TTC549 (cell line): ENCODE data around the gene LRRC56.

ENCODE experiments used
- FAIRE-seq: peaks from 2 replicates; lab custom pipeline; 2012; peaks lifted over from hg19 to GRCh38; lab: Jason Lieb, UNC

LRRC56 gene

DNA sequence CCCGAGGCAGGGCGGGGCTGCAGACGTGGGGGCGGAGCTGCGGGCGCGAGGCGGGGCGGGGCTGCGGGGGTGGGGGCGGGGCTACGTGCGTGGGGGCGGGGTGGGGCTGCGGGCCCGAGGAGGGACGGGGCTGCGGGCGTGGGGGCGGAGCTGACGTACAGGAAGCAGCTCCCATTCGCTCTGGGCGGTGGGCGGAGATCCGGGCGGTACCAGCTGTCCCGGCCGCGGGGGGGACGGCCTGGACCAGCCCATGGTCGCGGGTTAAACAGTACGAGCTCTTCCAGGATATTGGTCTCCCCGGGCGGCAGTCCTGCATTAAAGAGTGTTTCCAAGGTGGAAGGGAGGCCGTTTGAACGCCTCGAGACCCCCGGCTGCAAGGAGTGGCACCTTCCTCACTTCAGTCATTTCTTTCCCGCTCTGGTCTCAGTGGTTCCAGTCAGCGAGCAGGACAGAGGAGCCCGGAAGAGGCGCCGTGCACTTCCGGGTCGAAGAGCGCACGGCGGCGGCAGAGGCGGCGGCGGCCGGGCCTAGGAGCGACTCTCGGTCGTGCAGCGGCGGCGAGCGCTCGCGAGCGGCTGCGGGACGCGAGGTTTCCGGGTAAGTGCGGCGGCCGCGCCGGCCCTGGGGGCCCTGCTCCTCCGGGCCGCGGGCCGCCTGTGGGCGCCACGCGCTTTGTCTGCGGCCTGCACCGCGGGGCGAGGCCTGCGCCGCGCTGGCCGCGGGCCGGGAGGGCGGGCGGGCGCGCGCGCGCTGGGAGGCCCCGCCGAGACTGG is 38.9 kb downstream of the LRRC56 start, which contains the start of gene PHRF1:
Gene PHRF1 (plus strand): TSS at position 475 of the 773 bp plus-strand sequence. CDS start 5,043 bp downstream, outside the sequence.
- no peak for FAIRE-seq

DNA sequence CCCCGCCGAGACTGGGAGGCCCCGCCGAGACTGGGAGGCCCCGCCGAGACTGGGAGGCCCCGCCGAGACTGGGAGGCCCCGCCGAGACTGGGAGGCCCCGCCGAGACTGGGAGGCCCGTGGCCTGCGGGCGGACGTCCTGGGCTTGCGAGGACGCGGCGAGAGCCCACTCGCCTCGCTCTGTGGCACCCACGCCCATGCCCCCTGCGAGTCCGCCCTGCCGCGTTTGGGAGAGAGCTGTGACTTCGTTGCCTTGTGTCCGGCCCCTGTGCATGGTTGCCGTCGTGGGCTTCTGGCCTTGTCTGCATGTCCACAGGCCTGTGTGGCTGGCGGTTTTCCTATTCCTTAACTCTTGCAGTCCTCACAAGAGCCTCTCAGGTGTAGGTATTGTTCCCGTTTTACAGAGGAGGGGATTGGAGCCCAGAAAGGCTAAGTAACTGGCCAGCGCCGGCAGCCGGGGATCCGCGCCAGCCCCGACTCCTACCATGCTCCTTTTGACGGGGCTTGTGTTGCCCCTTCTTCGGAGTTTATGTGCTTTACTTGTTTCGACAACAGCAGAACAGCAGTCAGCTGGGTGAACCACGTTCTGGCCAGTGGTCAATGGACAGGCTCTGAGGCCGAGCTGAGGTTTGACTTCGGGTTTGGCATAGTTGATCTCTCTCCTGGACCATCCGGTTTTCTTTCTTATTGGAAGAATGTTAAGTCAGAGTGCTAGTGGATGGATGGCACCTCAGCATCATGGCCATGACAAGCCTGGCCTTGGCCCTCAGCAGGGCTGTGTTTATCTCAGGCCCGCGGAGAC is 39.7 kb downstream of the LRRC56 start:
- FAIRE-seq, result no peak

DNA sequence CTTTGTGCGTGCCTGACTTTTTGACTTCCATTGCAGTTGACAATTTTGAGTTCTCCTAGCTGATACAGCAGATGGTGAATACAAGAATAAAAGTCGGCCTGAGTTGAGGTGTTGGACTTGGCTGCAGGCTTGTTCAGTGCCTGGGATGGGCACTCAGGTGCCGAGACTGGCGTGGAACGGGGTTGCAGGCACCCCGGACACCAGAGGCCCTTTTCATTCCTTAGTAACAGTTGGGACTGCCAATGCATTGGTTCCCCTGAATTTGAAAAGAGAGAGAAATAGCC is 40.2 kb downstream of the LRRC56 start:
- no peak for FAIRE-seq

DNA sequence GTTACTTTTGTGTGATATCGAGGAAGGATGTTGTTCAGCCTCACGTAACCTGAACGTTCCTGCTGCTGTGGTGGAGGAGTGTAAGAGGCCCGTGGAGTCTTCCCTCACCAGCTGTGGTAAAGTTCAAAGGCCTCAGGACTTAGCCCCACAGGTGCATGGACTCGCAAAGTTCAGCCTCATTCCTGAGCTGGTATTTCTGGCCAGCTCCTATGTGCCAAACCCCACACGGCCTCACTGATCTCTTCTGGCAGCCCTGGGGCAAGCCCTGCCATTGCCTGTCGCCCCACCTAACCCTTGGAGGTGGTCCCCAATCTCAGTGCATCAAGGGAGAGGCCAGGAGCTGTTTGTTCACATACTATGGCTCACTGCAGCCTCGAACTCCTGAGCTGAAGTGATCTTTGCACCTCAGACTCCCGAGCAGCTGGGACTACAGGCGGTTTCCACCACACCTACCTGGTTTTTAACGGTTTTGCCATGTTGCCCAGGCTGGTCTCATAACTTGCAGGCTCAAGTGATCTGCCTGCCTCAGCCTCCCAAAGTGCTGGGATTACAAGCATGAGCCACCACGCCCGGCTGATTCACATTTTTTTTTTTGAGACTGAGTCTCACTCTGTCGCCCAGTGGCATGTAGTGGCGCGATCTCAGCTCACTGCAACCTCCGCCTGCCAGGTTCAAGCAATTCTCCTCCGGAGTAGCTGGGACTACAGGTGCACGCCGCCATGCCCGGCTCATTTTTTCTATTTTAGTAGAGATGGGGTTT is 41.1 kb downstream of the LRRC56 start:
- no peak for FAIRE-seq

DNA sequence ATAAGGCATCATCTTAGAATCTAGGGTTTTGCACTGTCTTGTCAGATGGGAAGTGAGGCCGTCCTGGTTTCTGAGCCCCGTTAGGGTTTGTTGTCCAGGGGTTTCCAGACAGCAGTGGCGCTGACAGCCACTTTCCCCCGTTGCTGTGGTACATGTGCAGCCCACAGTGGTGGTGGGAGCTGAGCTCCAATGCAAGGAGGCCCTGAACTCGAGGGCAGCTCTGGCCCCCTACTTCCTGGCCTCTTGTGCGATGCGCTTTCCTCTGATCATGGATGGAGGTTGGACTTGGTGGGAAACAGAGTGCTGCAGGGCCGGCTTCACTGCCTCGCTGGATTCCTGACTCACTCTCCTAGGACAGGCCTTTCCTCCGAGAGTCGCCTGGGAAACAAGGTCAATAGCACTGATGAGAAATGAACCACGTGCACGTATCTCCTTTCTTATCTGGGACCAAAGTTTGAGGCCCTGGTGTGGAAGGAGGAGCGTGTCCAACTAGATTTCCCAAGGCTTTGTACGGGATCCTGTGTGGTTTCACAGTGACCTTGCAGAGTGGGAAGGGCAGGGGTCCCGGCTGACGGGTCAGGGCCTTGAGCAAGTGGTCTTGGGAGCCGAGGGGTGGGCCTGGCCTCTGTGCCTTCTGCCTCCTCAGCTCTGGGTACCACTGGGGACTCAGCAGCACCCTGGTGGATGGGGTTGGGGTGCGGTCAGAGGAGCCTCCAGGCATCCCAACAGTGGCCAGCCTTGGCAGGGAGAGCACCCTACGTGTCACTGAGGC is 42.7 kb downstream of the LRRC56 start:
- FAIRE-seq, result no peak

DNA sequence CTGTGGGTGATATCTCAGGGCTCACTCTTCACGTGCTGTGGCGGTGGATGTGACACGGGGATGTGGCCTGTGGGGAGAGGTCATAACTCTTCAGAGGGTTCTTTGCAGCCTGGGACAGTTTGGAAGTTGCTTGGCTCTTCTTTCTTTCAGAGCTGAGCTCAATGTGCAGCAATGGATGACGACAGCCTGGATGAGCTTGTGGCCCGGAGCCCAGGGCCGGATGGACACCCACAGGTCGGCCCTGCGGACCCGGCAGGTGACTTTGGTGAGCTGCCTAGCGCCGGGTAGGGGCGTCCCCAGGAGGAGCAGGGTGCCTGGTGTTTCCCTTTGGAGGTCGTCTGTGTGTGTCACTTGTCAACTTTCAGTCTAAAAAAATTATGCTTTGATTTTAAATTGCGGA is 44.0 kb downstream of the LRRC56 start:
- no peak for FAIRE-seq

DNA sequence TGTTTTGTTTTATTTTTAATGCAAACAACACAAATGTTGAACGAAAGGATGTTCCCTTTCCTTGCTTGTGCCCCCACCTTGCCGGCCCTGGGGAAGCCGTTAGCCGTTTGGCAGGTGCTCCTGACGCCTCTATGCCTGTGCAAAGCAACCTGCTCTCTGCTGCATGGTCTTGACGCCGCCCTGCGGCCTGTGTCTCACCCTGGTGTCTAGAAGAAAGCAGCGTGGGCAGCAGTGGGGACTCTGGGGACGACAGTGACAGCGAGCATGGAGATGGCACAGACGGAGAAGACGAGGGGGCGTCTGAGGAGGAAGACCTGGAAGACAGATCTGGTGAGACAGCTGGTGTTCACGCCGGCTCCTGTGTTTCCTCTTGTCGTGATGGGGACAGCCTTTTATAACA is 44.4 kb downstream of the LRRC56 start:
- no peak for FAIRE-seq

DNA sequence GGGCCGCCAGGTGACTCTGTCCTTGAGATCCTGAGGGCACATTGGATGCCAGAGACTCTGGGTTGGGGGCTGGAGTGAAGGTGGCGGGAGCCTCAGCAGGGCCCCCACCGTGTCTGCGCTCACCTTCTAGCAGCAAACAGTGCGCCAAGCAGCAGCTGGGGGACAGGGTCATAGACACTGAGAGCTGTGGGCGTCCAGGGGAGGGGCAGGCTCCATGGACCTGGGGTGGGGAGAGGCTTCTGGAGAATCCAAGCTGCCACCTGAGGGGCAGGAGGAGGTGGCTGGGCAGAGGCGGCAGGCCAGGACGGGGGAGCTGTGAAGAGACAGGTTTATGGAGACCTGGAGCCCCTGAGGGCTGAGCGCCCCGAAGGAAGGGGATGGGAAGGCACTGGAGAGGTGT is 47.0 kb downstream of the LRRC56 start:
- no peak for FAIRE-seq

DNA sequence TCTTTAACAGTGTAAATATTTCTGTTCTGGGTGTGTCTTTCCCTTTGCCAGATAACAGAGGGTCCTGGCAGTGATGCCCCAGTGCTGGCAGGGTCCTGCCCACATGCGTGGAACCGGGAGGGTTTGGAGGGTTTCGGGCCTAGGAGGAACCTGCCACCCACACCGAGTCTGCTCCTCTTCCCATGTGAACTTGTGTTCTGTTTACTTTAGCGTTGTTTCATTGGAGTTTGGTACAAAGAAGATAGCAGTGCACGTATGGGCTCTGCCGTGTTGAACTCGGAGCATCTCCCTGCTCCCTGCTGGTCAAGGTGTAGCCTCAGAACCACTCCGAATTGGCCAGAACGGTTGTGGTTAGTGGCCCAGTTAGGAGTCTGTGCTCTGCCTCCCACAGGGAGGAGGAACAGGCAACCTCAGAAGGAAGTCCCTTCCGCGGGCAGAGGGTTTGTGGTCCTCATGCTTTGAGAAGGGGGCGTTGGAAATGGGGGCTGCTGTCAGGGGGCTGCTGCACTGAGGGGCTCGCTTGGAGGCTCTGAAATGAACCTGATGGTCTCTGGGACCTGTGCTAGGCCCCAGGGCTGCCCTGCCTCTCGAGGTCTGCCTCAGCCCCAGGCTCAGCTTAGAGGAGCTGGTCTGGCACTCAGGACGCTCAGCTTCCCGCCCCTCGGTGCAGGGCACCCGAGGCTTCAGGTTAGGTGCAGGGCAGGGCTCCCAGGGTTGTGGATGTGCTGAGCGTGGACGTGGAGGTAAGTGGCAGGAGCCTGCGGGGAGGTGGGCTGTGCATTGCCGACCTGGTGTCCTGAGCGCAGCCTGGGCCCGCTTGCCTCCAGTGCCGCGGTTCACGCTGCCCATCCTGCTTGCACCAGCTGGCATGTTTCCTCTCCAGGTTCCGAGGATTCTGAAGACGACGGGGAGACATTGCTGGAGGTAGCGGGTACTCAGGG is 49.3 kb downstream of the LRRC56 start:
- no peak for FAIRE-seq

DNA sequence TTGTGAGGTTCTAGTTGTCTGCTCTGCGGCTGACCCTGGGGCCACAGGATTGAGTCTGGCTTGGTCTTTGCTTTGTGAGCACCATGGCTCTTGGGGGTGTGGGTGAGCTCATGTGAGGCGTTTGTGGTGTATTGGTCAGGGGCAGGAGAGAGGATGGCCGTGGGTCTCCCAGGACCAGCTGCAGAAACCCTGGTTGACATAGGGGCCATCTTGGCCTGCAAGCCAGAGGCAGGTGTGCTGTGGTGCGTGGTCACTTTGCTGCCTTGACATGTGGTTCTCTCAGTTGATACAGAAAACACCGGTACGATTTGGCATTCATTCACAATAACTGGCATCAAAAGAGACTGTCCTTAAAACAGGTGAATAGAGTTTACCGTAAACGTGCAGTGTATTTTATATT is 50.2 kb downstream of the LRRC56 start:
- no peak for FAIRE-seq

DNA sequence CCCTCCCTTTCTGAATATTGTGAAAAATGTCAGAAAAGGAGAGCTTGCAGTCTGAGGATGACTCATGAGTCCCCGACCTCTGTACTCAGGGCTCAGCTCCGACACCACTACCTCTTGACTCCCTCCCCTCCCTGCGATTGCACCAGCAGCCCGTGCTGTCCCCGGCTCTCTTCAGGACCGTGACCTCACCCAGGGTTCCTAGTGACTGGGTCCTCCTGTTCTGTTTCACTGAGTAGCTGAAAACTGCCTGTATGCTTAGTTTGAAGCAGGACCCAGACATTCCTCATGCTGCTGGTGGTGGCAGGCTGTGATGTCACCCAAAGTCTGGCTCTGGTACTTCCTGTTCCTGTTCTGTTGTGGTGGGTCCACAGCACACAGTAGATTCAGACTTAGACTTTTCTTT is 50.7 kb downstream of the LRRC56 start:
- no peak for FAIRE-seq

DNA sequence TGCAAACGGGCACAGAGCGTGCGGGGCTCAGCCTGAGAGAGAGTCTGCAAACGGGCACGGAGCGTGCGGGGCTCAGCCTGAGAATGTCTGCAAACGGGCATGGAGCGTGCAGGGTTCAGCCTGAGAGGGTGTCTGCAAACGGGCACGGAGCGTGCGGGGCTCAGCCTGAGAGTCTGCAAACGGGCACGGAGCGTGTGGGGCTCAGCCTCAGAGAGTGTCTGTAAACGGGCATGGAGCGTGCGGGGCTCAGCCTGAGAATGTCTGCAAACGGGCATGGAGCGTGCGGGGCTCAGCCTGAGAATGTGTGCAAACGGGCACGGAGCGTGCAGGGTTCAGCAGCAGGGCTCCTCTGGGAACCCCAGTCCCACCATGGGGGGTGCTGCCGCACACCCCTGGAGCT is 52.5 kb downstream of the LRRC56 start:
- no peak for FAIRE-seq

DNA sequence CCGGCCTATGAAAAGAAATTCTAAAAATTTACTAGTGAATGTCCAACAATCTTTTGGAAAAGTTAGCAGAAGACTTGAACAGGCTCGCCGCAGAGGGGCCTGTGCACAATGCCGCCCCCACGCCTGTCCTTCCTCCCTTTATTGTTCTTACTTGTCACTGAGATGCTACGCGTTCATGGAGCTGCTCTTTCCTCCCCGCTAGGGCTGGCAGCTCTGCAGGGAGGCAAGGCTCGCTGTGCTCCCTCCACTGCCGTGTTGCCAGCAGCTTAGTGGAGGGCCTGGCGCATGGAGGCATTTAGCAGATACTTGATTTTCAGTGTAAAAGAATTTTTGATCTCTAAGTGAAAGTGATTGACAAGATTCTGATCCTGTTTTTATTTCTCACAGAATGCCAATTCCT is 53.7 kb downstream of the LRRC56 start:
- no peak for FAIRE-seq

DNA sequence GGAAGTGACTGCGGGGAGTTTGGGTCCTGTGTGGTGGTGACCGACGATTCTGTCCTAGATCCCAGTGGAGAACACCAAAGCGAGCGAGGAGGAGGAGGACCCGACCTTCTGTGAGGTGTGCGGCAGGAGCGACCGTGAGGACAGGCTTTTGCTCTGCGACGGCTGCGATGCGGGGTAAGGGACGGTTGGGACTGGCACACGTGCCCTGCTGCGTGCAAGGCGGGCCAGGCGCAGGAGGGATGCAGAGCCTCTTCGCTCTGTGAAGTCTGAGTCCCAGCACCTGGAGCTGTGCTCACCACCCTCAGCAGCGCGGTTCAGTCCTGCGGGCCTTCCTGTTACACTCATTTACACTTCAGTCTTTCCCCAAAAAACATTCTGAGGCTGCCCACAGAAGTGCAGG is 55.2 kb downstream of the LRRC56 start:
- FAIRE-seq, result no peak

DNA sequence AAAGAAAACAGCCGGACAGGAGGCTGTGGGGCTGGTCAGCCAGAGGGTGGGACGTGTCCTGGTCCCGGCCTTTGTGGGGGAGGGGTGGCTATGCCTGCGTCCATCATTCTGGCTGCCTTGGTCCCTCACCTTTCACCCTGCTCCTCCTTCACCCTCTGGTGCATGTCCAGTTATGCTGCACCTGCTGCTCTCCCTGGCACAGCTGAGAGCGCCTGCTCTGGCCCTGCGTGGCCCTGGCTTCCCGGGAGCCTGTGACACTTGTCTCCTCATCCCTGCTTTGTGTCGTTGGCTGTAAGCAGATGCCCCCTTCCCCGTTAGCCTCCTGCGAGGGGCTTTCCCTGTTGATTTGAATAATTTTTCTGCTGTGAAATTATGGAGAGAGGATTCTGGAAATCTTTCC is 55.6 kb downstream of the LRRC56 start:
- no peak for FAIRE-seq

DNA sequence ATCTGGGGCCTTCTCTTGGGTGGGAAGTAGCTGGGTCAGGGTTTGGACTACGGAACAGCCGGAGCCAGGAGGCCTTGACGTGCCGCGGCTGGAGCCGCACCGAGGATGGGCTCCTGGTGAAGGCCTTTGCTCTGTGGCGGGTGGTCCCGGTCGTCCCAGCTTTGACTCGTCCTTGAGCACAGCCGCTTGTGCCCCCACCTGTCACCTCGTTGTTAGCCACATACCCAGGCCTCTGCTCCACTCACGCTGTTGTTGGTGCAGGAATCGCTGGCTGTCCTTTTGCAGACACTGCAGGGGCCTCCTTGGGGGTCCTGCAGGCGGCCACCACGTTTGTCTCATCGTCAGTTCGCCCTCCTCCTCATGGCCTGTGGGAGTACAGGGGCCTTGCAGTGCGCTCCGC is 56.0 kb downstream of the LRRC56 start:
- FAIRE-seq, result no peak

DNA sequence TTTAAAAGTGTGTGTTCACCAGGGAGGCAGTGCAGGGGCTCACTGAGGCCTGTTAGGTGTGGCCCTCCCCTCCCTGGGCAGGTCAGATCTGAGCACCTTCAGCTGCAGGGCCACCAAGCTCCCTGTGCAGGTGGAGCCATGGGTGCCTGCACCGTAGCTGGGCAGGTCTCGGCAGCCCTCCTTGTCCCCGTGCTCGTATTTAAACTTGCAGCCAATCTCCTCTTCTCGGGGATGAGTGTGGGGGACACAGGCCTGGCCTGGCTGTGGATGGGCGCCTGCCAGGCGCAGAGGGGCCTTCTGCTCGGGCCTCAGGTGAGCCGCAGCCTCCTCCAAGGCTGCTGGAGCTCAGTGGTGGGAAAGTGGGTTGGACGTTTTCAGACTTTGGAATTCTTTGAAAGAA is 58.1 kb downstream of the LRRC56 start:
- no peak for FAIRE-seq

DNA sequence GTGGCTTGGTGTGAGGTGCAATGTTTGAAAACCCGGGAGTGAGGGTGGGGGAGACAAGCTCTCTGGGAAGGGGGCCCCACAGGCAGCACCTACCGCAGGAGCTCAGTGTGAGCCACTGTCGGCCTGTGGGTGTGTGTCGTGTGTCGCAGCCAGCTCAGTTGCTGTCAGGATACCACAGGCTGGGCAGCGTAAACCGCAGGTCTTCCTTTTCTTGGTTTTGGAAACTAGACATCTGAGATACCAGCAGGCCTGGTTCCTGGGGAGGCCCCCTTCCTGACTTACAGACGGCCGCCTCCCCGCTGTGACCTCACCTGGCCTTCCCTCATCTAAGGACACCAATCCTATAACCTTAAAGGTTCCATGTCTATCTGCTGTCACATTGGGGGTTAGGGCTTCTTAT is 59.0 kb downstream of the LRRC56 start:
- FAIRE-seq, result no peak

DNA sequence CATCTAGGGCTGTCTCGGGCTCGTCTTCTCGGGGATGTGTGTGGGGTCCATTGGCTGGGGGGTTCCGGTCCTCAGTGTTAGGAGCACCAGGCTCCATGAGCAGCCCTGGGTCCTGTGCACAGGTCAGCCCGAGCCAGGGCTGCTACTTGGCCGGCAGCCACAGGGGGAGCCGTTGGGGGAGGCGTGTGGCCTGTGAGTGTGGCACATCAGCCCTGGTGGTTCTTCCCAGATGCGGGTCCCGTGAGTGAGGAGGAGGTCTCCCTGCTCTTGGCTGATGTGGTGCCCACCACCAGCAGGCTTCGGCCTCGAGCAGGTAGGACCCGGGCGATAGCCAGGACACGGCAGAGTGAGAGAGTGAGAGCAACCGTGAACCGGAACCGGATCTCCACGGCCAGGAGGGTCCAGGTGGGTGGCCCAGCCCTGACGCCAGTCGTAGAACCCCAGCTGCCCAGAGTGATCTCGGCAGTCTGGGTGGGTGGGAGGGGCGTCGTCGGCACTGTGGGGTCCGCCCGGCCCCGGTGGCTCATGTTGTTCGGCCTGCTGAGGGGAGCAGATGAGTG is 59.9 kb downstream of the LRRC56 start:
- no peak for FAIRE-seq

DNA sequence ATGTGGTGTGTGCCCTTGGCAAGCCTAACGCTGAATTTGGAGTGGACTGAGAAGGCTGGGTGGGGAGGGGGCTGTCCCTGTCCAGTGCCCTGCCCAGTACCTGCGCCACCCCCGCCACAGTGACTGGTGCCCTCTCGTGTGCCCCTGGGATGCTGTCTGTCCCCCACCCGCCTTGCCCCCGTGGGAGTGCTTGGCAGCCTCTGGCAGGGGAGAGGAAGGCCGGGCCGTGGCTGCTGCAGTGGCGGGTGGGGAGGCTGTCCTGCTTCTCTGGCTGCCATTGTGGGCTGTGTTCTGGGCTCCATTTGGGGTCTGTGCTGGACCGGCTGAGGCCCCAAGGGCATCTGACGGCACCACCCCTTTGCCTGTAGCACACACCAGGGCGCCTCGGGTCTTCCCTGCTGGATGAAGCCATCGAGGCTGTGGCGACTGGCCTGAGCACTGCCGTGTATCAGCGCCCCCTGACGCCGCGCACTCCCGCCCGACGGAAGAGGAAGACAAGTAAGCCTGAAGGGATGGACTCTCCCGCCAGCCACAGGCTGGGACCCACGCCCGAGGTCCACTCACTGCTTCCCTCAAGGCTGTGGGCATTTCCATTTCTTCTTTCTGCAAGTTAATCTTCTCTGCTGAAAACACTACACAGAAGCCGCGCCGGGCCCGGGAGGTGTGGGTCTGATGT is 60.8 kb downstream of the LRRC56 start:
- FAIRE-seq, result no peak
